LHCN-M2 (cell line): ENCODE results near the gene VPS41. TPM values are rescaled to one million over a fixed set of nuclear protein-coding genes. Genes with fewer than 3 reads are reported as not detected.
"Not testable (repeated sequence)": the region's sequence is repeated elsewhere in the genome, so short reads cannot be mapped to it uniquely, and the experiment has no call there.

Experiments
- DNase-seq: peaks from one replicate; pipeline ENCODE4 v3.0.0-alpha.2; 2012; ENCODE audit warnings: low read depth
- polyA plus RNA-seq: library from polyadenylated mRNA; unstranded; fragments of >200 nt; gene quantifications from one replicate; pipeline ENCODE4 v1.2.1, GENCODE V29; 2012; ENCODE audit warnings: missing spikeins
- total RNA-seq: library from RNA; depleted of rRNA; stranded (reverse); fragments of >200 nt; gene quantifications from 2 replicates; pipeline ENCODE4 v1.2.3, GENCODE V29; 2014; rRNA removed

VPS41 gene
- total RNA-seq = 43.0 and 52.4 TPM in 2 replicates
- polyA plus RNA-seq = 26.2 TPM

- peak; percentile 71 for DNase-seq
Observed at GRCh38 chr7:38908759-38909335, at the start of gene VPS41. Gene VPS41, minus strand, starts transcription at chr7:38909191. Its CDS starts 17 bp downstream, at chr7:38909174.

GRCh38 chr7:38955892-38956291, 46.9 kb upstream of the VPS41 start:
- DNase-seq = no peak

- DNase-seq = no peak
Observed at GRCh38 chr7:38953971-38954370, 45.0 kb upstream of the VPS41 start.

GRCh38 chr7:38953227-38953626, 44.2 kb upstream of the VPS41 start:
- DNase-seq = no peak

GRCh38 chr7:38951213-38951612, 42.2 kb upstream of the VPS41 start:
- no peak for DNase-seq

GRCh38 chr7:38950309-38950708, 41.3 kb upstream of the VPS41 start:
- no peak for DNase-seq

GRCh38 chr7:38947541-38947940, 38.5 kb upstream of the VPS41 start:
- not testable (repeated sequence) for DNase-seq

GRCh38 chr7:38942431-38943051, 33.5 kb upstream of the VPS41 start:
- no peak for DNase-seq

GRCh38 chr7:38940774-38941173, 31.8 kb upstream of the VPS41 start:
- DNase-seq = no peak

- no peak for DNase-seq
Observed at GRCh38 chr7:38938589-38938988, 29.6 kb upstream of the VPS41 start.

- DNase-seq = no peak
Observed at GRCh38 chr7:38938001-38938485, 29.1 kb upstream of the VPS41 start.

GRCh38 chr7:38936641-38937040, 27.6 kb upstream of the VPS41 start:
- DNase-seq = no peak

GRCh38 chr7:38934536-38934935, 25.5 kb upstream of the VPS41 start:
- DNase-seq = no peak

- DNase-seq = no peak
Observed at GRCh38 chr7:38934051-38934450, 25.1 kb upstream of the VPS41 start.

- DNase-seq = peak; percentile 56
Observed at GRCh38 chr7:38932509-38933168, 23.6 kb upstream of the VPS41 start.

- DNase-seq = no peak
Observed at GRCh38 chr7:38929460-38930171, 20.6 kb upstream of the VPS41 start.

GRCh38 chr7:38928506-38928905, 19.5 kb upstream of the VPS41 start:
- DNase-seq = no peak

GRCh38 chr7:38927751-38928150, 18.8 kb upstream of the VPS41 start:
- no peak for DNase-seq

GRCh38 chr7:38920731-38921130, 11.7 kb upstream of the VPS41 start:
- no peak for DNase-seq

- DNase-seq = no peak
Observed at GRCh38 chr7:38916396-38916795, 7.4 kb upstream of the VPS41 start.

GRCh38 chr7:38909870-38910269, 879 bp upstream of the VPS41 start:
- DNase-seq = no peak

GRCh38 chr7:38907766-38908165, 1.2 kb downstream of the VPS41 start:
- DNase-seq = no peak
